WTC11 (cell line): ENCODE results near the gene EDN1.

Experiments
- IRF1 ChIP-seq: sonication (generic); formaldehyde crosslinking; IDR thresholded peaks from 2 replicates; pipeline ENCODE4 v1.8.0; 2023; ENCODE audit warnings: missing genetic modification reagents
- ZNF232 ChIP-seq: sonication (generic); formaldehyde crosslinking; IDR thresholded peaks from 2 replicates; pipeline ENCODE4 v1.8.0; 2022; ENCODE audit warnings: mild to moderate bottlenecking, missing genetic modification reagents
- TF ChIP-seq, protein P1 (sequence below): fragments of 200-600 bp; IDR thresholded peaks from 2 replicates; pipeline ENCODE4 v1.8.0; 2022; ENCODE audit warnings: antibody characterized with exemption

DNA sequence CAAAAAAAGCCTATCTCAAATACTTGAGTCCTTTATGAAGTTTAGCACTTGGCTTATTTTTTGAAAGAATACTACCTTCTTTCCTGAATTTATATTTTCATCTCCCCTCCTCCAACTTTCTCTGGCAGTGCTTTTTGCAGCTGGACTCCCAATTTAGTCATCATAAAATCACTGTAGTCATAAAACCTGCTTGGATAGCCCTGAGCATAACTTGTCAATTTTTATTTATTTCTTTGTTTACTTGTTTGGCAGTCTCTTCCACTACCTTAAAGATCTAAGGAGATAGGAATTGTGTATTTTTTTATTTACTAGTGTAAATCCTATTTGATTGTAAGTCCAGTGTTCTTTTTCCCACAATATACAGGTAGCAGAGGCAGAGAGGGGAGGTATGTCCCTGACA lies 11.2 kb upstream of the EDN1 start:
- TF ChIP-seq, protein P1, sequence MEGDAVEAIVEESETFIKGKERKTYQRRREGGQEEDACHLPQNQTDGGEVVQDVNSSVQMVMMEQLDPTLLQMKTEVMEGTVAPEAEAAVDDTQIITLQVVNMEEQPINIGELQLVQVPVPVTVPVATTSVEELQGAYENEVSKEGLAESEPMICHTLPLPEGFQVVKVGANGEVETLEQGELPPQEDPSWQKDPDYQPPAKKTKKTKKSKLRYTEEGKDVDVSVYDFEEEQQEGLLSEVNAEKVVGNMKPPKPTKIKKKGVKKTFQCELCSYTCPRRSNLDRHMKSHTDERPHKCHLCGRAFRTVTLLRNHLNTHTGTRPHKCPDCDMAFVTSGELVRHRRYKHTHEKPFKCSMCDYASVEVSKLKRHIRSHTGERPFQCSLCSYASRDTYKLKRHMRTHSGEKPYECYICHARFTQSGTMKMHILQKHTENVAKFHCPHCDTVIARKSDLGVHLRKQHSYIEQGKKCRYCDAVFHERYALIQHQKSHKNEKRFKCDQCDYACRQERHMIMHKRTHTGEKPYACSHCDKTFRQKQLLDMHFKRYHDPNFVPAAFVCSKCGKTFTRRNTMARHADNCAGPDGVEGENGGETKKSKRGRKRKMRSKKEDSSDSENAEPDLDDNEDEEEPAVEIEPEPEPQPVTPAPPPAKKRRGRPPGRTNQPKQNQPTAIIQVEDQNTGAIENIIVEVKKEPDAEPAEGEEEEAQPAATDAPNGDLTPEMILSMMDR = no peak
- TF ChIP-seq ZNF232 (no peak), IRF1 (no peak)
